Endothelial cell of umbilical vein (primary cell): ENCODE measurements around the gene TLE4. TPM values are rescaled to one million over a fixed set of nuclear protein-coding genes. Genes with fewer than 3 reads are reported as not detected.

Source experiments
- BruUV-seq: library from RNA; stranded (reverse); fragments of 400-500 nt; replicated peaks from 2 replicates; lab custom pipeline; 2021; lab: Mats Ljungman, UMichigan
- CTCF ChIA-PET: fragments of 300-600, 350-600 bp; sonication (Branson Sonifier 250); formaldehyde crosslinking; loops from one replicate; lab custom pipeline; 2021; ENCODE audit warnings: antibody characterized with exemption, inconsistent platforms; lab: Charles Lee
- POLR2A ChIA-PET: fragments of 300-600, 350-600 bp; sonication (Branson Sonifier 250); formaldehyde crosslinking; loops from one replicate; lab custom pipeline; 2021; ENCODE audit warnings: antibody characterized with exemption, inconsistent platforms; lab: Charles Lee
- DNase-seq: peaks from one replicate; pipeline ENCODE4 v3.0.0-alpha.2; 2011; ENCODE audit warnings: low read depth, low spot score
- FAIRE-seq: peaks from 2 replicates; lab custom pipeline; 2011; peaks lifted over from hg19 to GRCh38; lab: Jason Lieb, UNC
- H2AFZ ChIP-seq: 2 replicates; pipeline ENCODE4 v1.6.0; 2012; ENCODE audit warnings: low read depth, low read length, control low read depth, inconsistent platforms
- H3K27ac ChIP-seq: 2 replicates; pipeline ENCODE4 v1.5.1; 2011; ENCODE audit warnings: low read depth, mild to moderate bottlenecking, control low read depth, low read length, moderate library complexity; ENCODE audit not compliant: insufficient read depth
- H3K27me3 ChIP-seq, 2 experiments: 2 replicates each; pipeline versions ENCODE4 v1.6.0 to v1.6.1; 2011; ENCODE audit warnings: low read length in 2 of 2, mixed read lengths in 1 of 2; ENCODE audit not compliant: control insufficient read depth in 2 of 2, insufficient read depth in 2 of 2
- H3K36me3 ChIP-seq, 2 experiments: 2 replicates in 1 of 2; 3 replicates in 1 of 2; pipeline ENCODE4 v1.5.1; 2011; ENCODE audit warnings: low read length in 2 of 2, mild to moderate bottlenecking in 1 of 2, moderate library complexity in 1 of 2; ENCODE audit not compliant: control insufficient read depth in 2 of 2, insufficient read depth in 2 of 2; ENCODE audit errors: extremely low read depth in 1 of 2
- H3K4me1 ChIP-seq: 3 replicates; pipeline ENCODE4 v1.5.1; 2011; ENCODE audit warnings: mild to moderate bottlenecking, low read length; ENCODE audit not compliant: control insufficient read depth, insufficient read depth; ENCODE audit errors: extremely low read depth
- H3K4me2 ChIP-seq: 2 replicates; pipeline ENCODE4 v1.6.1; 2011; ENCODE audit warnings: low read length, control low read depth, mixed read lengths; ENCODE audit not compliant: insufficient read depth
- H3K4me3 ChIP-seq, 3 experiments: fragments of 200-600 bp in 1 of 3; sonication (generic), shearing (Covaris generic) in 1 of 3; replicated peaks in 1 of 3; 2 replicates each; pipeline ENCODE4 v1.5.1; 2011 to 2016; ENCODE audit warnings: control low read depth in 3 of 3, low read length in 3 of 3, mild to moderate bottlenecking in 2 of 3, inconsistent platforms in 1 of 3, low read depth in 1 of 3, moderate library complexity in 1 of 3; ENCODE audit not compliant: insufficient read depth in 1 of 3
- H3K79me2 ChIP-seq: 2 replicates; pipeline ENCODE4 v1.6.0; 2012; ENCODE audit warnings: low read length, inconsistent platforms; ENCODE audit not compliant: control insufficient read depth, insufficient read depth
- H3K9ac ChIP-seq: replicated peaks from 2 replicates; pipeline ENCODE3; 2011; ENCODE audit warnings: low read length, control low read depth; ENCODE audit not compliant: insufficient read depth; ENCODE audit errors: extremely low read depth
- H3K9me1 ChIP-seq: replicated peaks from 3 replicates; pipeline ENCODE4 v1.6.0; 2011; ENCODE audit warnings: mild to moderate bottlenecking, low read length; ENCODE audit not compliant: control insufficient read depth, insufficient read depth; ENCODE audit errors: extremely low read depth
- H3K9me3 ChIP-seq: replicated peaks from 2 replicates; pipeline ENCODE4 v1.5.1; 2012; ENCODE audit warnings: low read length, inconsistent platforms; ENCODE audit not compliant: control insufficient read depth, insufficient read depth
- H4K20me1 ChIP-seq: replicated peaks from 2 replicates; pipeline ENCODE3; 2011; ENCODE audit warnings: mild to moderate bottlenecking, low read length; ENCODE audit not compliant: control insufficient read depth, insufficient read depth; ENCODE audit errors: extremely low read depth
- CTCF ChIP-seq, 2 donors: IDR thresholded peaks; 1 replicate in 1 of 2; 2 replicates in 1 of 2; pipeline ENCODE4 v1.5.1; 2011; ENCODE audit warnings: low read length in 2 of 2, mild to moderate bottlenecking in 2 of 2, moderate library complexity in 2 of 2, control low read depth in 1 of 2, inconsistent platforms in 1 of 2, low read depth in 1 of 2; ENCODE audit not compliant: insufficient read depth in 1 of 2; ENCODE audit errors: extremely low read depth in 1 of 2
- EZH2 ChIP-seq: IDR thresholded peaks from 2 replicates; pipeline ENCODE4 v1.6.1; 2012; ENCODE audit warnings: borderline replicate concordance, low read depth, mild to moderate bottlenecking, moderate library complexity, low read length, inconsistent platforms; ENCODE audit not compliant: severe bottlenecking
- FOS ChIP-seq: IDR thresholded peaks from 2 replicates; pipeline ENCODE4 v1.6.1; 2011; ENCODE audit warnings: mild to moderate bottlenecking, low read length, moderate library complexity, borderline replicate concordance; ENCODE audit not compliant: insufficient read depth
- GATA2 ChIP-seq: IDR thresholded peaks from 2 replicates; pipeline ENCODE4 v1.7.0; 2011; ENCODE audit warnings: low read depth, mild to moderate bottlenecking, moderate library complexity, mixed read lengths, low read length; ENCODE audit not compliant: insufficient read length, insufficient read depth
- JUN ChIP-seq: IDR thresholded peaks from 2 replicates; pipeline ENCODE4 v1.6.1; 2011; ENCODE audit warnings: borderline replicate concordance, low read depth; ENCODE audit not compliant: insufficient read length, insufficient read depth
- MAX ChIP-seq: IDR thresholded peaks from 2 replicates; pipeline ENCODE4 v1.6.1; 2011; ENCODE audit not compliant: insufficient read depth, insufficient read length
- MYC ChIP-seq: IDR thresholded peaks from one replicate; pipeline ENCODE4 v1.6.1; 2011; ENCODE audit warnings: mild to moderate bottlenecking, low read depth, low read length
- POLR2A ChIP-seq: IDR thresholded peaks from 2 replicates; pipeline ENCODE4 v1.6.1; 2012; ENCODE audit warnings: low read depth, mild to moderate bottlenecking, control low read depth, low read length
- POLR2AphosphoS5 ChIP-seq: IDR thresholded peaks from 2 replicates; pipeline ENCODE4 v1.6.1; 2012; ENCODE audit warnings: low read depth, mild to moderate bottlenecking, control low read depth, low read length, moderate library complexity; ENCODE audit not compliant: insufficient read depth
- dilution Hi-C: fragments of 300-500 bp; cut with MboI; formaldehyde crosslinking; loops from one replicate; pipeline ENCODE4 v1.15.0; 2019; ENCODE audit warnings: low sequenced_read_pairs; ENCODE audit not compliant: extremely low pct_ligation_motif_present
- intact Hi-C: fragments of 100-400 bp; cut with micrococcal nuclease; formaldehyde crosslinking; loops from one replicate; pipeline ENCODE4 v1.10.0; 2022
- polyA plus RNA-seq, 4 experiments: library from polyadenylated mRNA; depleted of rRNA in 3 of 4; stranded (reverse) in 3 of 4; unstranded in 1 of 4; fragments of >200 nt; gene quantifications; 2 replicates each; pipeline versions ENCODE4 v1.2.1 to v1.2.3, GENCODE V29; 2011 to 2012; ENCODE audit warnings: missing spikeins in 1 of 4
- total RNA-seq: library from RNA; stranded (reverse); gene quantifications from 2 replicates; pipeline ENCODE4 v1.2.3, GENCODE V29; 2021

The TLE4 gene
- total and polyA plus RNA-seq, 2 donors (not counting 3 experiments of a cell fraction or from before 2014, with no cell fraction given) = 31.4 to 32.3 TPM

GRCh38 chr9:79698967-79699366 lies 127.2 kb downstream of the TLE4 start:
- no TSS peak for BruUV-seq
- Histone ChIP-seq H3K9ac (no peak overlapping the region), H3K4me2 (no peak overlapping the region), H4K20me1 (no peaks in the 10 kb centered on the region), H3K4me3 (no peak overlapping the region), H3K9me3 (no peaks in the 10 kb centered on the region), H3K9me1 (no peaks in the 10 kb centered on the region), H3K27me3 (no peaks in the 10 kb centered on the region), H2AFZ (no peak overlapping the region), H3K4me1 (no peaks in the 10 kb centered on the region), H3K79me2 (no peaks in the 10 kb centered on the region), H3K36me3 (no peaks in the 10 kb centered on the region), H3K27ac (no peak overlapping the region)
- CTCF ChIA-PET = no interaction called here
- intact Hi-C loops = no loop called here
- no peak for DNase-seq
- POLR2A ChIA-PET = no interaction called here
- dilution Hi-C loops = no loop called here
- no peak for TF ChIP-seq FOS
- no peak for TF ChIP-seq POLR2AphosphoS5
- no peak for TF ChIP-seq POLR2A
- no peak for TF ChIP-seq JUN
- no peak for FAIRE-seq

- POLR2A ChIA-PET = no interaction called here
- FAIRE-seq = no peak
- Histone ChIP-seq H3K79me2 (no peaks in the 10 kb centered on the region), H2AFZ (no peak overlapping the region), H3K36me3 (no peaks in the 10 kb centered on the region), H3K9ac (no peak overlapping the region), H3K4me3 (no peak overlapping the region), H3K27ac (no peak overlapping the region), H4K20me1 (no peaks in the 10 kb centered on the region), H3K9me3 (no peaks in the 10 kb centered on the region), H3K9me1 (no peaks in the 10 kb centered on the region), H3K4me2 (no peak overlapping the region), H3K27me3 (no peaks in the 10 kb centered on the region), H3K4me1 (no peaks in the 10 kb centered on the region)
- intact Hi-C loops (no loop called here), dilution Hi-C loops (no loop called here)
- no TSS peak for BruUV-seq
- CTCF ChIA-PET = no interaction called here
- no peak for DNase-seq
- TF ChIP-seq POLR2A (no peak), JUN (no peak), GATA2 (no peak), EZH2 (no peak), MYC (no peak), FOS (no peak), CTCF (IDR thresholded peaks at IDR 0.05; ENCODE audit: extremely low read depth in 1 of 2, insufficient read depth in 1 of 2, low read depth in 1 of 2, low read length in 2 of 2) (no peak), POLR2AphosphoS5 (no peak), MAX (no peak)
These were observed 127.7 kb downstream of the TLE4 start for GRCh38 chr9:79699479-79699878.
